Measurements from ENCODE around the gene TXNIP.
"Not testable (repeated sequence)": the region's sequence is repeated elsewhere in the genome, so short reads cannot be mapped to it uniquely, and the experiment has no call there.

The TXNIP gene

GRCh38 chr1:145996433-145997015 lies at the start of gene TXNIP:
TSS of gene TXNIP (minus strand) at chr1:145996579. CDS start at chr1:145996266, 313 bp downstream.
- peak; percentile 96 for DNase-seq (ENCODE audit: low spot score)

- no peak for DNase-seq (ENCODE audit: low spot score)
Measured at GRCh38 chr1:146039844-146040194, 43.4 kb upstream of the TXNIP start.

GRCh38 chr1:146036965-146037646 lies 40.7 kb upstream of the TXNIP start:
- DNase-seq (ENCODE audit: low spot score), result peak; percentile 72

GRCh38 chr1:146036241-146036964 lies 40.0 kb upstream of the TXNIP start:
- DNase-seq (ENCODE audit: low spot score), result no peak

- DNase-seq (ENCODE audit: low spot score), result no peak
Measured at GRCh38 chr1:146035048-146035423, 38.7 kb upstream of the TXNIP start.

- peak; percentile 38 for DNase-seq (ENCODE audit: low spot score)
Measured at GRCh38 chr1:146032631-146033219, 36.3 kb upstream of the TXNIP start.

GRCh38 chr1:146031476-146031875 lies 35.1 kb upstream of the TXNIP start:
- no peak for DNase-seq (ENCODE audit: low spot score)

- no peak for DNase-seq (ENCODE audit: low spot score)
Measured at GRCh38 chr1:146029117-146029516, 32.7 kb upstream of the TXNIP start.

GRCh38 chr1:146026650-146027049 lies 30.3 kb upstream of the TXNIP start:
- DNase-seq (ENCODE audit: low spot score), result not testable (repeated sequence)

GRCh38 chr1:146025787-146026495 lies 29.6 kb upstream of the TXNIP start:
- not testable (repeated sequence) for DNase-seq (ENCODE audit: low spot score)

- DNase-seq (ENCODE audit: low spot score), result no peak
Measured at GRCh38 chr1:146022403-146023127, 26.2 kb upstream of the TXNIP start.

- DNase-seq (ENCODE audit: low spot score), result no peak
Measured at GRCh38 chr1:146021622-146022402, 25.4 kb upstream of the TXNIP start, which contains the start of gene HJV. TSS of gene HJV (minus strand) at chr1:146021735. CDS start at chr1:146020231, 1,504 bp downstream.

- no peak for DNase-seq (ENCODE audit: low spot score)
Measured at GRCh38 chr1:146021050-146021445, 24.7 kb upstream of the TXNIP start.

GRCh38 chr1:146020058-146021049 lies 24.0 kb upstream of the TXNIP start:
- DNase-seq (ENCODE audit: low spot score), result no peak

GRCh38 chr1:146019231-146020057 lies 23.1 kb upstream of the TXNIP start:
- no peak for DNase-seq (ENCODE audit: low spot score)

GRCh38 chr1:146016891-146017290 lies 20.5 kb upstream of the TXNIP start:
- DNase-seq (ENCODE audit: low spot score), result no peak

GRCh38 chr1:146013559-146013922 lies 17.2 kb upstream of the TXNIP start:
- no peak for DNase-seq (ENCODE audit: low spot score)

- peak; percentile 71 for DNase-seq (ENCODE audit: low spot score)
Measured at GRCh38 chr1:146012703-146013558, 16.6 kb upstream of the TXNIP start.
